ENCODE measurements around the gene MT1B. TPM values are rescaled to one million over a fixed set of nuclear protein-coding genes. Genes with fewer than 3 reads are reported as not detected.

MT1B gene
- total and polyA plus RNA-seq, 2 of the 13 experiments (the other 11 are each of a cell fraction or from before 2014, with no cell fraction given): 0.89 TPM; not detected in 1

GRCh38 chr16:56617212-56618085 is 34.2 kb upstream of the MT1B start:
- no peak overlapping the region for H3K4me2 ChIP-seq (ENCODE audit: low read depth, low read length)

More at GRCh38 chr16:56617212-56618085, 34.2 kb upstream of the MT1B start:
- Histone ChIP-seq H3K79me2 (ENCODE audit: insufficient read depth, low read length) (no peaks in the 10 kb centered on the region), H3K4me3 (replicated peaks in 1 of 3; ENCODE audit: insufficient read depth in 1 of 3, low read depth in 2 of 3, low read length in 3 of 3) (no peak overlapping the region), H3K9me3 (ENCODE audit: low read length) (no peaks in the 10 kb centered on the region), H4K20me1 (ENCODE audit: insufficient read depth, low read length) (no peaks in the 10 kb centered on the region), H3K27me3 (ENCODE audit: control insufficient read depth in 1 of 2, insufficient read depth in 2 of 2, low read length in 2 of 2) (peaks cover 11 to 37% of the 10 kb centered on the region in 2 experiments; a peak in 4 of 5 replicates), H3K9ac (ENCODE audit: insufficient read depth, low read depth, low read length) (no peak overlapping the region), H3K36me3 (replicated peaks in 1 of 2; ENCODE audit: control insufficient read depth in 1 of 2, insufficient read depth in 2 of 2, low read length in 2 of 2) (no peaks in the 10 kb centered on the region), H3K27ac (ENCODE audit: extremely low read length, insufficient read depth, low read length) (no peak overlapping the region), H3K4me1 (ENCODE audit: insufficient read depth, low read length) (peaks cover 21% of the 10 kb centered on the region), H2AFZ (ENCODE audit: low read length) (no peak overlapping the region)
- 73% methylated on average over 36 of the region's 41 CpGs for WGBS (ENCODE audit: low lambda C conversion rate)
- FAIRE-seq: no peak
- in situ Hi-C loops (cut with HindIII; ENCODE audit: extremely low pct_ligation_motif_present, low pct_unique_long_range_greater_than_20kb): no loop called here
- POLR2A ChIA-PET: interaction anchor here (1.8 kb wide), 1 partner anchor 11 kb away, joined by 6 read pairs; no protein-coding TSS in a partner anchor
- no peak for DNase-seq (ENCODE audit: low spot score)
- CTCF ChIA-PET (ENCODE audit: low intra/inter-chr PET ratio, low total read pairs): no interaction called here
- intact Hi-C loops (cut with micrococcal nuclease; ENCODE audit: unreplicated experiment): no loop called here
- ATAC-seq: peak; percentile 31; the same call in 2 of the 3 replicates
- no TSS peak for BruUV-seq (replicated peaks)
- no peak for TF ChIP-seq NR3C1 (CRISPR knock-in tag; IDR thresholded peaks at IDR 0.05)
- no peak for TF ChIP-seq KMT2A (CRISPR knock-in tag; IDR thresholded peaks at IDR 0.05)
- TF ChIP-seq ZNF737 (CRISPR knock-in tag; IDR thresholded peaks at IDR 0.05; ENCODE audit: borderline replicate concordance): no peak
- no peak for TF ChIP-seq TBP (CRISPR knock-in tag; IDR thresholded peaks at IDR 0.05)
- TF ChIP-seq ZNF784 (CRISPR knock-in tag; IDR thresholded peaks at IDR 0.05; ENCODE audit: borderline replicate concordance): no peak
- no peak for TF ChIP-seq NFKB2 (CRISPR knock-in tag; IDR thresholded peaks at IDR 0.05; ENCODE audit: borderline replicate concordance)
- TF ChIP-seq ZNF704 (CRISPR knock-in tag; IDR thresholded peaks at IDR 0.05; ENCODE audit: borderline replicate concordance): no peak
- no peak for TF ChIP-seq AGO1 (IDR thresholded peaks at IDR 0.05; ENCODE audit: low read depth, low read length, poor library complexity, severe bottlenecking)
- no peak for TF ChIP-seq MZF1 (CRISPR knock-in tag; IDR thresholded peaks at IDR 0.05; ENCODE audit: borderline replicate concordance)
- TF ChIP-seq ZNF510 (CRISPR knock-in tag; IDR thresholded peaks at IDR 0.05; ENCODE audit: low read depth): no peak
- no peak for TF ChIP-seq SIN3B (IDR thresholded peaks at IDR 0.05; ENCODE audit: low read length)
- TF ChIP-seq NBN (conservative IDR thresholded peaks at IDR 0.05): no peak
- no peak for TF ChIP-seq ZNF878 (CRISPR knock-in tag; IDR thresholded peaks at IDR 0.05)
- TF ChIP-seq ATM (IDR thresholded peaks at IDR 0.05; ENCODE audit: borderline replicate concordance): no peak
- no peak for TF ChIP-seq NCOA5 (CRISPR knock-in tag; IDR thresholded peaks at IDR 0.05)
- no peak for TF ChIP-seq ZNF879 (CRISPR knock-in tag; IDR thresholded peaks at IDR 0.05)
- no peak for TF ChIP-seq PAF1 (CRISPR knock-in tag; IDR thresholded peaks at IDR 0.05)
- no peak for TF ChIP-seq ZNF724P (CRISPR knock-in tag; IDR thresholded peaks at IDR 0.05; ENCODE audit: borderline replicate concordance)
- no peak for TF ChIP-seq PAX8 (CRISPR knock-in tag; IDR thresholded peaks at IDR 0.05; ENCODE audit: borderline replicate concordance)
